CD4-positive, alpha-beta memory T cell (primary cell): ENCODE results near the gene AKAP6. TPM values are rescaled to one million over a fixed set of nuclear protein-coding genes. Genes with fewer than 3 reads are reported as not detected.

Experiments used
- CTCF ChIA-PET: fragments of 350-600 bp; sonication (Branson Sonifier 250); formaldehyde crosslinking; loops from one replicate; lab custom pipeline; 2021; ENCODE audit warnings: inconsistent platforms; ENCODE audit not compliant: partially characterized antibody; lab: Charles Lee
- POLR2A ChIA-PET: fragments of 350-600 bp; sonication (Branson Sonifier 250); formaldehyde crosslinking; loops from one replicate; lab custom pipeline; 2021; ENCODE audit not compliant: partially characterized antibody; lab: Charles Lee
- DNase-seq, 5 donors: peaks; one replicate each; pipeline versions ENCODE4 v3.0.0 to v3.0.0-alpha.2; 2020 to 2022; ENCODE audit warnings: mixed read lengths in 1 of 5
- H3K27ac ChIP-seq: one replicate; pipeline ENCODE4 v1.7.0; 2013; ENCODE audit warnings: low read depth, low read length
- H3K27me3 ChIP-seq: 2 replicates; pipeline ENCODE4 v1.7.0; 2013; ENCODE audit warnings: mild to moderate bottlenecking, low read length, moderate library complexity; ENCODE audit not compliant: insufficient read depth
- H3K36me3 ChIP-seq: 2 replicates; pipeline ENCODE4 v1.7.0; 2013; ENCODE audit warnings: mild to moderate bottlenecking, low read length, moderate library complexity; ENCODE audit not compliant: insufficient read depth
- H3K4me1 ChIP-seq: 2 replicates; pipeline ENCODE4 v1.7.0; 2013; ENCODE audit warnings: mild to moderate bottlenecking, low read length, moderate library complexity; ENCODE audit not compliant: insufficient read depth
- H3K4me3 ChIP-seq, 2 donors: one replicate each; pipeline ENCODE4 v1.7.0; 2013; ENCODE audit warnings: low read length in 2 of 2, mild to moderate bottlenecking in 1 of 2
- H3K9me3 ChIP-seq, 2 donors: one replicate each; pipeline ENCODE4 v1.7.0; 2013; ENCODE audit warnings: low read length in 2 of 2, control low read depth in 1 of 2; ENCODE audit not compliant: control insufficient read depth in 1 of 2
- H3K27ac Mint-ChIP-seq, 7 donors: one replicate each; pipeline ENCODE4 v1.8.0; 2020 to 2021; ENCODE audit warnings: mixed read lengths in 7 of 7, mild to moderate bottlenecking in 6 of 7, inconsistent platforms in 3 of 7, moderate library complexity in 3 of 7
- H3K27me3 Mint-ChIP-seq, 2 donors: one replicate each; pipeline ENCODE4 v1.8.0; 2020 to 2021; ENCODE audit warnings: mixed read lengths in 2 of 2
- H3K36me3 Mint-ChIP-seq, 2 donors: one replicate each; pipeline ENCODE4 v1.8.0; 2020 to 2021; ENCODE audit warnings: mixed read lengths in 2 of 2, inconsistent platforms in 1 of 2, mild to moderate bottlenecking in 1 of 2
- H3K4me1 Mint-ChIP-seq, 4 donors: one replicate each; pipeline ENCODE4 v1.8.0; 2020 to 2021; ENCODE audit warnings: mixed read lengths in 4 of 4, mild to moderate bottlenecking in 1 of 4
- H3K4me3 Mint-ChIP-seq, 8 donors: one replicate each; pipeline ENCODE4 v1.8.0; 2020 to 2021; ENCODE audit warnings: mixed read lengths in 8 of 8, mild to moderate bottlenecking in 7 of 8, moderate library complexity in 6 of 8, inconsistent platforms in 3 of 8
- H3K9me3 Mint-ChIP-seq, 8 donors: one replicate each; pipeline ENCODE4 v1.8.0; 2020 to 2021; ENCODE audit warnings: mixed read lengths in 8 of 8, mild to moderate bottlenecking in 5 of 8, inconsistent platforms in 3 of 8, moderate library complexity in 1 of 8
- intact Hi-C: fragments of 100-400 bp; cut with micrococcal nuclease; formaldehyde crosslinking; loops from one replicate; pipeline ENCODE4 v1.15.1; 2023
- polyA plus RNA-seq, 2 donors: library from polyadenylated mRNA; unstranded; fragments of 300-500 nt; fragmentation: Illumina TruSeq; gene quantifications; one replicate each; pipeline ENCODE4 v1.2.3, GENCODE V29; 2021
- total RNA-seq, 2 experiments: library from RNA; stranded (reverse); gene quantifications; one replicate each; pipeline ENCODE4 v1.2.3, GENCODE V29; 2021

Gene AKAP6
- total and polyA plus RNA-seq, 4 experiments from 2014 or later, result 0.98 to 4.4 (median 3.7) TPM; not detected in 1

DNA sequence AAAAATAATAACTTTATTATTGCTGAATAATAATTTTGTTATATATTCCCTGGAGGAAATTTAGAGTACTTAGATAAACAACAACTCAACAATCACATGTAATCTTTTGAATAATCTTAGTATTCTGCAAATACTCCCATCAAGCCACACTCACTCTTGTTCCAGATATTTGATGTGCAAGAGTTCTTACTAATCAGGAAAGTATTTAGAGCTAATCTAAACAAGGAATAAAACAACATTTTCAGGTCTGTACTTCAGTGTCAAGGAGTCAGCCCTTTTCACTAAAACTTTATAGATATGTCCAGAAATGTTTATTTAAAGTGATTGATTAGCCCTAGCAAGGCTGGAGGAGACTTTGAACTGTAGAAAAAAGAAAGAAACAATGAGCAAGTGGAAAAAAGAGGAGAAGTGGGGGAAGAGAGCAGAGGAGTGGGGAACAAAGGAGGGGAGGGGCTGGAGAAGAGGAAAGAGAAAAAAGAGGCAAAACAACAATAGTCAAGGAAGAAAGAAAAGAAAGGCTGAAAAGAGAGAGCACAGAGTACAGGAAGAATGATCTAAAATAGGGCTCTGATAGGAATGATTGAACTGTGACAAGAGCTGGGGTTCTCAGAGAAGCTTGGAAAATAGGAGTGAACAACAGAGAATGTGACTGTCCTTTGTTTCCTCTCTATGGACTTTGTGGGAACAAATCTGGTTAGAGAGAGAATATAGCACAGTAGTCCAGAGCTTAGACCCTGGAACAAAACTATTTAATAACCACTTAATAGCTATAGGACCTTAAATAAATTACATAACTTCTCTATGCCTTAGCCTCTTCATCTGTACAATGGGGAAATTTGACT is 238.7 kb downstream of the AKAP6 start:
- Histone ChIP-seq H3K4me3 (no peak overlapping the region), H3K27me3 (no peaks in the 10 kb centered on the region), H3K9me3 (no peaks in the 10 kb centered on the region), H3K36me3 (no peaks in the 10 kb centered on the region), H3K4me1 (peaks cover 12% of the 10 kb centered on the region), H3K27ac (no peak overlapping the region)
- Mint-ChIP-seq H3K27ac (peak overlapping the region in 2 of 7 donors; percentile 4 to 60), H3K4me3 (no peak overlapping the region), H3K9me3 (no peaks in the 10 kb centered on the region), H3K4me1 (peaks cover 11 to 20% (median 17%) of the 10 kb centered on the region in 4 donors), H3K36me3 (peaks cover 0 to 4% of the 10 kb centered on the region in 2 donors), H3K27me3 (peaks cover 0 to 1% of the 10 kb centered on the region in 2 donors)
- DNase-seq, result no peak
- POLR2A ChIA-PET, result no interaction called here
- CTCF ChIA-PET, result interaction anchor here (1.3 to 1.7 kb wide), 2 partner anchors 10 to 1225 kb away, joined by 3 read pairs; no protein-coding TSS in a partner anchor
- intact Hi-C loops, result no loop called here

DNA sequence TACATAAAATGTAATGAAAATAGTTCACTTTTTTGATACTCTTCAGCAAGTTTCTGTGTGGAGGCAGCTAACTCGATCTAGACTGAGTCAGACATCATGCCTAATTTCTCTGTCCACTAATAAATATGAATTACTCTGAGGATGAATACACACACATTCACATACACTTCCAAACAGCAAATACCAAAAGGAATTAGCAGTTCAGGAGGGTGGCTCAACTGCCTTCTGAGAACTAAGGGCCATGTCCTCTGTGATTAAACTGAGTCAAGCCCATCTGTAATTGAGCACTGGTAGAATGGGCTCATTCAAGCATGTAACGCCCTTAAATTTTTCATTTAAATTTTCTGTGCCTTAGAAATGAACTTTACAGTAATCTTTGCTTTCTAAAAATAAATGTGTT is 242.5 kb downstream of the AKAP6 start:
- DNase-seq, result no peak
- no peaks in the 10 kb centered on the region for H3K27me3 ChIP-seq
- no peaks in the 10 kb centered on the region for H3K9me3 ChIP-seq
- no peak overlapping the region for H3K4me3 ChIP-seq
- POLR2A ChIA-PET, result no interaction called here
- peaks cover 0 to 3% of the 10 kb centered on the region in 2 donors for H3K27me3 Mint-ChIP-seq
- no peak overlapping the region for H3K27ac ChIP-seq
- no peak overlapping the region for H3K4me3 Mint-ChIP-seq
- no peaks in the 10 kb centered on the region for H3K36me3 ChIP-seq
- CTCF ChIA-PET, result no interaction called here
- no peaks in the 10 kb centered on the region for H3K9me3 Mint-ChIP-seq
- intact Hi-C loops, result no loop called here
- no peaks in the 10 kb centered on the region for H3K4me1 Mint-ChIP-seq
- peaks cover 0 to 4% of the 10 kb centered on the region in 2 donors for H3K36me3 Mint-ChIP-seq
- H3K4me1 ChIP-seq, result no peaks in the 10 kb centered on the region
- no peak overlapping the region for H3K27ac Mint-ChIP-seq

DNA sequence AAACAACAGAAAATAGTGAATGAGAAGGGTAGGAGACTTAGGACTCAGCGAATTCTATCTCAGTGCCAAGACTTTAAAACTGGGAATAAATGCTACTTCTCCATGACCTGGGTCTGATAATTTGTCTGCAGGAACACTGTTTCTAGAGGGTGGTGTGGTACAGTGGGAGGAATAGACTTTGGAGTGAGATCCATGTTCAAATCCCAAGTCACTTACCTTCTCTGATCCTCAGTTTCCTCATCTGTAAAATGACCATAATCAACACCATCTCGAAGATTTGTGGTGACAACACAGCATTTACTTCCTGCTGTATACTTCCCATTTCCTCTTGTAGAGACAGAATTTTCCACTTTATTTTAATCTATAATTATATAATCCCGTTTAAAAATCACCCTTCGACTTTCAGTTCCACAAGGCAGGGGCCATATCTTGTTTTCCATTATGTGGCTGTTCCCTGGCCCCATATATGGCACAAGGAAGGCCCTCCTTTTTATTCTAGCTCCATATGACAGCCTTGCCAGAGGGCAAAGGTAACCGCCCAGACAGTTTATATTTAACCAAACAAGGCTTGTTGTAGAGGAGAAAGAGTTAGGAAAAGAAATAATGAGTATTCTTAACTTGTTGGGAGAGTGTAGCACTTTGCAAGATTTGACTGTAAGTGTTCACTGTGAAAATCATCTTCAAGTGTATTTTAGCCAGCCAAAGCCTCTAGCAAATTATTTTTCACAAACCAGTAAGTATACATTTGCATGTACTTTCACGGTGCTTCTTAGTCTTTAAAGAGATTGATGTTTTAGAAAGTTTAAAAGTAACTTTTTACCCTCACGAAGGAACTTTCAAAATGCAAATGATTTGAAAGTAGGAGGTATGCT is 243.1 kb downstream of the AKAP6 start:
- Histone ChIP-seq H3K9me3 (no peaks in the 10 kb centered on the region), H3K4me3 (no peak overlapping the region), H3K27me3 (no peaks in the 10 kb centered on the region), H3K27ac (no peak overlapping the region), H3K4me1 (no peaks in the 10 kb centered on the region), H3K36me3 (no peaks in the 10 kb centered on the region)
- Mint-ChIP-seq H3K4me1 (no peaks in the 10 kb centered on the region), H3K36me3 (peaks cover 0 to 4% of the 10 kb centered on the region in 2 donors), H3K9me3 (no peaks in the 10 kb centered on the region), H3K27me3 (peaks cover 0 to 3% of the 10 kb centered on the region in 2 donors), H3K4me3 (no peak overlapping the region), H3K27ac (no peak overlapping the region)
- intact Hi-C loops, result loop anchor here (2.0 kb wide), 1 partner anchor 51 kb away; no protein-coding TSS in a partner anchor
- DNase-seq, result no peak
- ChIA-PET POLR2A (no interaction called here), CTCF (no interaction called here)

- Histone ChIP-seq H3K27ac (no peak overlapping the region), H3K27me3 (no peaks in the 10 kb centered on the region), H3K36me3 (no peaks in the 10 kb centered on the region), H3K9me3 (no peaks in the 10 kb centered on the region), H3K4me3 (no peak overlapping the region), H3K4me1 (no peaks in the 10 kb centered on the region)
- ChIA-PET CTCF (no interaction called here), POLR2A (no interaction called here)
- Mint-ChIP-seq H3K9me3 (no peaks in the 10 kb centered on the region), H3K4me1 (no peaks in the 10 kb centered on the region), H3K4me3 (no peak overlapping the region), H3K36me3 (peaks cover 0 to 4% of the 10 kb centered on the region in 2 donors), H3K27ac (no peak overlapping the region), H3K27me3 (peaks cover 0 to 3% of the 10 kb centered on the region in 2 donors)
- intact Hi-C loops, result loop anchor here (2.0 kb wide), 1 partner anchor 52 kb away; no protein-coding TSS in a partner anchor
- no peak for DNase-seq
Observed at GRCh38 chr14:32572867-32573150, 243.7 kb downstream of the AKAP6 start.

GRCh38 chr14:32574269-32574668 is 245.2 kb downstream of the AKAP6 start:
- intact Hi-C loops, result no loop called here
- Mint-ChIP-seq H3K36me3 (peaks cover 0 to 4% of the 10 kb centered on the region in 2 donors), H3K4me1 (no peaks in the 10 kb centered on the region), H3K27ac (no peak overlapping the region), H3K4me3 (no peak overlapping the region), H3K9me3 (no peaks in the 10 kb centered on the region), H3K27me3 (peaks cover 0 to 3% of the 10 kb centered on the region in 2 donors)
- H3K36me3 ChIP-seq, result no peaks in the 10 kb centered on the region
- H3K9me3 ChIP-seq, result no peaks in the 10 kb centered on the region
- no peaks in the 10 kb centered on the region for H3K4me1 ChIP-seq
- CTCF ChIA-PET, result interaction anchor here (2.4 kb wide), 1 partner anchor 1219 kb away, joined by 17 read pairs; no protein-coding TSS in a partner anchor
- no peaks in the 10 kb centered on the region for H3K27me3 ChIP-seq
- no peak for DNase-seq
- H3K4me3 ChIP-seq, result no peak overlapping the region
- no peak overlapping the region for H3K27ac ChIP-seq
- POLR2A ChIA-PET, result no interaction called here

DNA sequence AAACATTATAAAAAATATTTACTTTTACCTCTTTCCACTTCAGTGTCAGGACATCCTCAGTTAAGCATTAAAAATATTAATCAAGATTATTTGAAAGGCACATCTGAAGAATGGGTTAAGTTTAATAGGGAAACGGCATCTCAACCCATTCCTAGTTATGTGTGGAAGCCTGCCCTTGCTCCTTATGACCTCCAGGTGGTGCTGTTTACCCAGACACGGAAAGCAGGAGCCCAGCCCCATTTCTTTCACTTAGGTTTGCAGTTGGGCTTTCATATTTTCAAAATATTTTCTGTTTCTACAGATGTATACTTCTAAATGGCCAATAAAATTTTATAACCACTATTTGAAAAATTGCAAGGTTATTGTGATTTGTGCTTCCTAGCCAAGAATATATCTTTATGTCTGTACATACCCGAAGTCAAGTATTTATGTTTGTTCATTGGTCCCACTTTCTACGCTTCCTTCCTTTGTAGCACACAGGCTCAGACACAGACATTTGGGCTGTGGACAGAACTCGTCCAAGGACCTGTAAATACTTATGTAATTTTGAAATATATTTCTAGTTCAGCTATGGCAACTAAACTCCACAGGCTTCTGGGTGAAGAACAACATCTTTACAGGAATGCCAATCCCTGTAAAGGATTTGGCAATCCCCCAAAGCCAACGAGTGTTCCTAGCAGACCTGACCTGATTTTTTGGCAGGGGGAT is 247.1 kb downstream of the AKAP6 start:
- intact Hi-C loops, result loop anchor here (2.0 kb wide), 1 partner anchor 857 kb away; no protein-coding TSS in a partner anchor
- Histone ChIP-seq H3K4me3 (no peak overlapping the region), H3K27me3 (no peaks in the 10 kb centered on the region), H3K9me3 (no peaks in the 10 kb centered on the region), H3K4me1 (no peaks in the 10 kb centered on the region), H3K36me3 (no peaks in the 10 kb centered on the region), H3K27ac (no peak overlapping the region)
- Mint-ChIP-seq H3K4me3 (no peak overlapping the region), H3K4me1 (no peaks in the 10 kb centered on the region), H3K36me3 (no peaks in the 10 kb centered on the region), H3K27ac (no peak overlapping the region), H3K9me3 (peaks cover 0 to 2% (median 0%) of the 10 kb centered on the region in 8 donors), H3K27me3 (peaks cover 0 to 3% of the 10 kb centered on the region in 2 donors)
- CTCF ChIA-PET, result interaction anchor here (0.9 to 2.4 kb wide), 13 partner anchors 9 to 1747 kb away, joined by 3 to 17 read pairs (median 5); no protein-coding TSS in a partner anchor
- peak in 4 of 5 donors; percentile 36 to 46 (median 38) for DNase-seq
- POLR2A ChIA-PET, result no interaction called here
